Measurements from ENCODE around the gene ANKRD34A. TPM values are rescaled to one million over a fixed set of nuclear protein-coding genes. Genes with fewer than 3 reads are reported as not detected.

The ANKRD34A gene
- total RNA-seq, 2 donors from 2014 or later = 1.6 to 2.4 TPM

GRCh38 chr1:145912128-145912641, 52.2 kb downstream of the ANKRD34A start:
- no peaks in the 10 kb centered on the region for H3K4me1 ChIP-seq (replicated peaks)
- TF ChIP-seq POLR2AphosphoS5 (IDR thresholded peaks at IDR 0.05) = no peak
- TF ChIP-seq POLR2A (IDR thresholded peaks at IDR 0.05) = no peak
- TF ChIP-seq CTCF (IDR thresholded peaks at IDR 0.05) = no peak
- H3K27ac ChIP-seq = no peak overlapping the region
- H3K4me3 ChIP-seq = no peak overlapping the region
- 79% methylated on average over 11 of the region's 11 CpGs for WGBS
- H3K36me3 ChIP-seq = no peaks in the 10 kb centered on the region
- DNase-seq (ENCODE audit: low spot score) = no peak
- no peaks in the 10 kb centered on the region for H3K27me3 ChIP-seq (replicated peaks; ENCODE audit: insufficient read depth)
- intact Hi-C loops (cut with DNase I) = loop anchor here (5.0 kb wide), 1 partner anchor 110 kb away; the partner anchor contains the start of gene HJV
- H3K9me3 ChIP-seq = no peaks in the 10 kb centered on the region

Other genes with a start within 250 kb of the ANKRD34A start
- gene CD160, start 245.1 kb downstream of the ANKRD34A start, total RNA-seq = not detected
- gene RNF115, start 140.5 kb downstream of the ANKRD34A start, total RNA-seq = 10 to 100 TPM; 12.5 to 21.4 TPM
- 10 to 100 TPM; 22.5 to 48.0 TPM for gene POLR3C, start 140.4 kb downstream of the ANKRD34A start, total RNA-seq
- 1 to 10 TPM; 3.5 to 8.6 TPM for gene NUDT17, start 118.9 kb downstream of the ANKRD34A start, total RNA-seq
- 10 to 100 TPM; 41.7 to 48.8 TPM for gene PIAS3, start 105.5 kb downstream of the ANKRD34A start, total RNA-seq
- 1 to 10 TPM; 6.6 to 7.5 TPM for gene ANKRD35, start 78.7 kb downstream of the ANKRD34A start, total RNA-seq
- 1 to 10 TPM; 6.4 to 7.4 TPM for gene ITGA10, start 54.5 kb downstream of the ANKRD34A start, total RNA-seq
- gene PEX11B, start 45.9 kb downstream of the ANKRD34A start, total RNA-seq = 10 to 100 TPM; 35.9 to 37.7 TPM
- 100 to 1,000 TPM; 127 to 159 TPM for gene RBM8A, start 37.1 kb downstream of the ANKRD34A start, total RNA-seq
- 10 to 100 TPM; 30.0 to 31.8 TPM for gene LIX1L, start 6.6 kb downstream of the ANKRD34A start, total RNA-seq
- 10 to 100 TPM; 20.3 to 23.2 TPM for gene POLR3GL, start 115 bp upstream of the ANKRD34A start, total RNA-seq
- gene TXNIP, start 32.0 kb upstream of the ANKRD34A start, total RNA-seq = 100 to 1,000 TPM; 618 to 736 TPM
- gene HJV, start 57.2 kb upstream of the ANKRD34A start, total RNA-seq = 1 to 10 TPM in 1 of 2 donors, not detected in 1; 1.2 TPM
- gene NBPF10, start 180.2 kb upstream of the ANKRD34A start, total RNA-seq = 1 to 10 TPM; 1.2 to 4.1 TPM